Measurements from ENCODE around the gene TESK1.

Gene TESK1

DNA sequence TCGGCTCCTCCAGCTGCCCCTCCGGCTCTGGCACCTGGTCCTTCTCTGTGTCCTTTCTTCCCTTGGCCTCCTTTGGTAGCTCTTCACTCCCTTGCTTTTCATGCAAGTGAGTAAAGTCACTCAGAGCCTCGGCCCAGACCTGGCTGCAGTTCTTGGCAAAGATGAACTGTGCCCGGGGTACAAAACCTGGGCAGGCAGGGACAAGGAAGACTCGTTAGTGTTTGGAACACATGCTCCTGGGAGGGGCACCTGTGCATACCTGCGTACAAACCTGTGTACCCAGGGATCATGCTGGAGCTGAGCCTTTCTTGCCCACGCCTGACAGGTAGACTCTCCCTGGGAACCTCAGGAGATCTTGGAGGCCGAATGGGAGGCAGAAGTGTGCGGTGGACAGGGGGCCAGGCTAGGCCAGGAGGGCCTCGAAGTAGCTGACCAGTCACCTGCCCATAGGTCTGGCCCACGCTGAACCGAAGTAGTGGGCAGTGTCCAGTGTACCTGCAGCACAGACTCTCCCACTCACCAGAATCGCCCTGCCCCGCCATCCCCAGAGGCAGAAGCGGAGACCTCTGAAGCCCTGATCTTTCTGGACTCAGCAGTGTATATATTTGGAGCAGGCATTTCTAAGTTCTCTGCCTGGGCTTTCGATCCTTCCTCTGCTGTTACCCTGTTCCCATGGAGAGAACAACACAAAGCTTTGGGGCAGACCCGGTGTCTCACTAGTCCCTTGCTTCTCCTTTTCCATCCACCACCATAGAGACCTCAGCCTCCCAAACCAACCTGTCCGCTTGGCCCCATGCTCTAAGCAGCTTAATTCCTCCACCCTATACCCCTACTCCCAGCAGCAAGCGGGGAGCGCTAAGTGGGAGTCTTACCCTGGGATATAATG, 41.9 kb upstream of the TESK1 start:
- Histone ChIP-seq H3K79me2 (ENCODE audit: insufficient read depth, low read depth) (no peaks in the 10 kb centered on the region), H4K20me1 (ENCODE audit: insufficient read depth) (no peaks in the 10 kb centered on the region), H3K27me3 (ENCODE audit: insufficient read depth, low read depth) (no peaks in the 10 kb centered on the region), H3K4me2 (no peak overlapping the region), H3K27ac (no peak overlapping the region), H2AFZ (ENCODE audit: low read depth) (no peak overlapping the region), H3K9ac (no peak overlapping the region), H3K36me3 (ENCODE audit: insufficient read depth) (no peaks in the 10 kb centered on the region), H3K4me3 (IDR thresholded peaks at IDR 0.05; ENCODE audit: insufficient read depth, low read depth, low read length) (no peak overlapping the region), H3K4me1 (ENCODE audit: low read depth, poor library complexity, severe bottlenecking) (peaks cover 25% of the 10 kb centered on the region)
- TF ChIP-seq, protein P1, sequence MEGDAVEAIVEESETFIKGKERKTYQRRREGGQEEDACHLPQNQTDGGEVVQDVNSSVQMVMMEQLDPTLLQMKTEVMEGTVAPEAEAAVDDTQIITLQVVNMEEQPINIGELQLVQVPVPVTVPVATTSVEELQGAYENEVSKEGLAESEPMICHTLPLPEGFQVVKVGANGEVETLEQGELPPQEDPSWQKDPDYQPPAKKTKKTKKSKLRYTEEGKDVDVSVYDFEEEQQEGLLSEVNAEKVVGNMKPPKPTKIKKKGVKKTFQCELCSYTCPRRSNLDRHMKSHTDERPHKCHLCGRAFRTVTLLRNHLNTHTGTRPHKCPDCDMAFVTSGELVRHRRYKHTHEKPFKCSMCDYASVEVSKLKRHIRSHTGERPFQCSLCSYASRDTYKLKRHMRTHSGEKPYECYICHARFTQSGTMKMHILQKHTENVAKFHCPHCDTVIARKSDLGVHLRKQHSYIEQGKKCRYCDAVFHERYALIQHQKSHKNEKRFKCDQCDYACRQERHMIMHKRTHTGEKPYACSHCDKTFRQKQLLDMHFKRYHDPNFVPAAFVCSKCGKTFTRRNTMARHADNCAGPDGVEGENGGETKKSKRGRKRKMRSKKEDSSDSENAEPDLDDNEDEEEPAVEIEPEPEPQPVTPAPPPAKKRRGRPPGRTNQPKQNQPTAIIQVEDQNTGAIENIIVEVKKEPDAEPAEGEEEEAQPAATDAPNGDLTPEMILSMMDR (conservative IDR thresholded peaks at IDR 0.05; ENCODE audit: low read depth, low read length): no peak

DNA sequence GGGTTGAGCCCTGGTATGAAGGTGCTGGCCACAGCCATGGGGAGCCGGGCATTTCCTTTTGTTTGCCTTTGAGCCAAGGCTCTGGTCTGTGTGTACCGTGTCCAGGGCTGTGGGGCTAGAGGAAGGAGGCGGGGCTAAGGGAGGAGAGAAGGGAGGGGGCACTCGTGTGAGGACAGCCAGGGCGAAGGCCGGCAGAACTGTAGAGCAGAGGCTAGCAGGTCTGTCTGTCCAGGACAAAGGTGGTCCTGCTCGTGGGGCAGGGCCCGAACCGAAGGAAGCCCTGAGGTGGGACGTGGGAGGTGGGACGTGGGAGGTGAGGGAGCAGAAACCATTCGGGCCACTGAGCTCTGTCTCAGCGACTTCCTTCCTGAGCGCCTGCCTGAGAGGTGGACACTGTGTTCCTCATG, 41.3 kb upstream of the TESK1 start:
- Histone ChIP-seq H3K9ac (no peak overlapping the region), H3K4me2 (no peak overlapping the region), H3K79me2 (ENCODE audit: insufficient read depth, low read depth) (no peaks in the 10 kb centered on the region), H3K27ac (no peak overlapping the region), H3K36me3 (ENCODE audit: insufficient read depth) (no peaks in the 10 kb centered on the region), H3K27me3 (ENCODE audit: insufficient read depth, low read depth) (no peaks in the 10 kb centered on the region), H3K4me3 (IDR thresholded peaks at IDR 0.05; ENCODE audit: insufficient read depth, low read depth, low read length) (no peak overlapping the region), H2AFZ (ENCODE audit: low read depth) (no peak overlapping the region), H4K20me1 (ENCODE audit: insufficient read depth) (no peaks in the 10 kb centered on the region), H3K4me1 (ENCODE audit: low read depth, poor library complexity, severe bottlenecking) (peaks cover 32% of the 10 kb centered on the region)
- TF ChIP-seq, protein P1 (conservative IDR thresholded peaks at IDR 0.05; ENCODE audit: low read depth, low read length): no peak

DNA sequence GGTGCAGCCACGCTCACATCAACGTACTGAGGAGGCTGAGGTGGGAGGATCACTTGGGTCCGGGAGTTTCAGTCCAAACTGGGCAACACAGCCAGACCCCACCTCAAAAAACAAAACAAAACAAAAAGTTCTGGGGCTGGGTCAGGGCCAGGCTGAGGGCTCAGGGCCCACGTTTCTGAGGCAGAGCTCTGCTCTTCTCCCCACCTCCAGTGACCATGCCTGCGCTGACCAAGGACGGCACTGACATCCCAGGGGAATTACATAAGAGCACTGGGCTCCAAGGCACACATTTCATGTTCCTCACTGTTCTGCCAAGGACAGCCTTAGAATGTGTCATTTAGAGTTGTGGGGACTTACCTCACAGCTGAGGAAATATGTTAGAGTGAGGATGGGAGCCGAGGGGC, 40.4 kb upstream of the TESK1 start:
- Histone ChIP-seq H4K20me1 (ENCODE audit: insufficient read depth) (0 out of 2 replicates have a peak, but pooled peaks cover 2% of the 10 kb centered on the region), H3K4me1 (ENCODE audit: low read depth, poor library complexity, severe bottlenecking) (peaks cover 40% of the 10 kb centered on the region), H3K79me2 (ENCODE audit: insufficient read depth, low read depth) (no peaks in the 10 kb centered on the region), H3K4me2 (no peak overlapping the region), H3K27me3 (ENCODE audit: insufficient read depth, low read depth) (no peaks in the 10 kb centered on the region), H2AFZ (ENCODE audit: low read depth) (no peak overlapping the region), H3K27ac (no peak overlapping the region), H3K4me3 (IDR thresholded peaks at IDR 0.05; ENCODE audit: insufficient read depth, low read depth, low read length) (no peak overlapping the region), H3K36me3 (ENCODE audit: insufficient read depth) (no peaks in the 10 kb centered on the region), H3K9ac (no peak overlapping the region)
- TF ChIP-seq, protein P1 (conservative IDR thresholded peaks at IDR 0.05; ENCODE audit: low read depth, low read length): no peak

DNA sequence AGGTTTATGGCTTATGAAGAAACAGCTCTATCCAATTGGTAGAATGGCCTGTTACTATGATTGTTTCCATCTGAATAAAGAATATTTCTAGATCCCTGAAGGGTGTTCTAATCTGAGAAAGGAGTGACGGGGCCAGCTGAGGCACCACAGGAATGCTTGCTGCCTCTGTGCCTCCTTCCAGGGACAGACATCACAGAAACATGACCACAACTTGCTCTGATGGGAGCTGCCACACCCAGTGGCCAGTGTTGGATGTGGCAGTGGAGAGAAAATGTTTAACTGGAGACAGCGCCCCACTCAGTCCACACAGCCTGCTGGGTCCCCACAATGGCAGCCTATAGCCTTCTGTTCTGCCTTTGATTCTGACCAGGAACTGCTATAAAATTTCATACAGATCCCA, 38.6 kb upstream of the TESK1 start:
- TF ChIP-seq, protein P1 (conservative IDR thresholded peaks at IDR 0.05; ENCODE audit: low read depth, low read length): no peak
- no peaks in the 10 kb centered on the region for H3K36me3 ChIP-seq (ENCODE audit: insufficient read depth)
- peak overlapping the region; percentile 21; the same call in 1 of the 2 replicates for H3K4me2 ChIP-seq
- H2AFZ ChIP-seq (ENCODE audit: low read depth): no peak overlapping the region
- no peaks in the 10 kb centered on the region for H3K27me3 ChIP-seq (ENCODE audit: insufficient read depth, low read depth)
- H3K9ac ChIP-seq: no peak overlapping the region
- H3K27ac ChIP-seq: no peak overlapping the region; the same call in 1 of the 2 replicates
- H3K4me1 ChIP-seq (ENCODE audit: low read depth, poor library complexity, severe bottlenecking): peaks cover 57% of the 10 kb centered on the region
- 0 out of 2 replicates have a peak, but pooled peaks cover 3% of the 10 kb centered on the region for H4K20me1 ChIP-seq (ENCODE audit: insufficient read depth)
- no peak overlapping the region for H3K4me3 ChIP-seq (IDR thresholded peaks at IDR 0.05; ENCODE audit: insufficient read depth, low read depth, low read length)
- H3K79me2 ChIP-seq (ENCODE audit: insufficient read depth, low read depth): no peaks in the 10 kb centered on the region
